Measurements from ENCODE around the gene TPT1. TPM values are rescaled to one million over a fixed set of nuclear protein-coding genes. Genes with fewer than 3 reads are reported as not detected.

Gene TPT1
- polyA plus RNA-seq, 1 of the 3 experiments (the other 2 are of a cell fraction) = 1,919 TPM

DNA sequence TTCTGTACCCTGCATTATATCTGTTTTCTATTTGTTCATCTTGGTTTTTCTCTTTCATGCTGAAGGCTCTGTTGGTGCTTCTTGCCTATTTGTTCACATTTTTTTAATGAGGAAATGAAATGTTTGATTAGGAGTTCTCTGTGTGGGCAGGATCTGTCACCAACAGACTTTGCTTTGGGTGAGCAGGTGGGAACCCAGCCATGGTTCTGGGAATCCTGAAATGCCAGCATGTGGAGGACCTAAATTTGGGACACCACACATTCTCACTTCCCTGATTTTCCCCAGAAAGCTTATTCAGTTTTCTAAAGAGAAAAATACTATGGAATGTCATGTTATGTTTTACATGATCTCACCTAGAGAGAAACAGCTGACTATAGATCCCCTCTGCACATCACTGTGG lies 34.0 kb downstream of the TPT1 start (continued):
- TF ChIP-seq IRF3 (IDR thresholded peaks at IDR 0.05; ENCODE audit: low read depth, low read length) (no peak), GABPA (IDR thresholded peaks at IDR 0.05; ENCODE audit: low read depth) (no peak), NRF1 (IDR thresholded peaks at IDR 0.05; ENCODE audit: low read depth, low read length) (no peak), EP300 (IDR thresholded peaks at IDR 0.05; ENCODE audit: borderline replicate concordance in 1 of 2, low read depth in 1 of 2, low read length in 1 of 2) (no peak), FOXJ3 (CRISPR knock-in tag; IDR thresholded peaks at IDR 0.05) (no peak), CHD2 (IDR thresholded peaks at IDR 0.05; ENCODE audit: low read length, partially characterized antibody) (no peak), YY1 (IDR thresholded peaks at IDR 0.05; ENCODE audit: low read depth) (no peak)

- no peaks in the 10 kb centered on the region for H3F3A ChIP-seq (replicated peaks; ENCODE audit: insufficient read depth)
- H3K4me3 ChIP-seq (ENCODE audit: low read depth in 2 of 2, low read length in 1 of 2) = no peak overlapping the region
- no peak overlapping the region for H2AFZ ChIP-seq (ENCODE audit: low read depth)
- H3K79me2 ChIP-seq (ENCODE audit: insufficient read depth) = no peaks in the 10 kb centered on the region
- DNase-seq = no peak
- no peaks in the 10 kb centered on the region for H3K9me2 ChIP-seq
- no peak overlapping the region for H3K9ac ChIP-seq
- H3K4me2 ChIP-seq = no peak overlapping the region
- no peaks in the 10 kb centered on the region for H3K9me3 ChIP-seq
- 91% methylated on average over 5 of the region's 5 CpGs for WGBS (ENCODE audit: low lambda C conversion rate)
- no peaks in the 10 kb centered on the region for H3K27me3 ChIP-seq (ENCODE audit: insufficient read depth)
- CTCF ChIA-PET = interaction anchor here (4.2 kb wide), 1 partner anchor 258 kb away, joined by 34 read pairs; no protein-coding TSS in a partner anchor
- POLR2A ChIA-PET = no interaction called here
- no peak overlapping the region for H3K27ac ChIP-seq (ENCODE audit: low read depth in 2 of 2, low read length in 1 of 2)
- H3K4me1 ChIP-seq (ENCODE audit: control insufficient read depth in 1 of 2, insufficient read depth in 2 of 2, low read depth in 1 of 2, low read length in 1 of 2) = peaks cover 0 to 3% of the 10 kb centered on the region in 2 experiments; a peak in 1 of 4 replicates
- H3K36me3 ChIP-seq (replicated peaks in 1 of 2; ENCODE audit: control insufficient read depth in 1 of 2, insufficient read depth in 2 of 2, low read length in 1 of 2) = no peaks in the 10 kb centered on the region
- no peak for TF ChIP-seq TCF12 (IDR thresholded peaks at IDR 0.05)
- no peak for TF ChIP-seq RFX5 (IDR thresholded peaks at IDR 0.05; ENCODE audit: low read length)
- no peak for TF ChIP-seq FOXM1 (IDR thresholded peaks at IDR 0.05; ENCODE audit: low read depth)
- TF ChIP-seq RCOR1 (IDR thresholded peaks at IDR 0.05; ENCODE audit: low read length) = no peak
- H4K20me1 ChIP-seq (ENCODE audit: insufficient read depth) = no peaks in the 10 kb centered on the region
Observed at GRCh38 chr13:45305079-45305478, 35.9 kb downstream of the TPT1 start.

- Histone ChIP-seq H3K27ac (ENCODE audit: low read depth in 2 of 2, low read length in 1 of 2) (no peak overlapping the region), H3K4me2 (no peak overlapping the region), H2AFZ (ENCODE audit: low read depth) (no peak overlapping the region), H3K9me2 (no peaks in the 10 kb centered on the region), H3K4me3 (ENCODE audit: low read depth in 2 of 2, low read length in 1 of 2) (no peak overlapping the region), H3K27me3 (ENCODE audit: insufficient read depth) (no peaks in the 10 kb centered on the region), H3K9me3 (no peaks in the 10 kb centered on the region), H4K20me1 (ENCODE audit: insufficient read depth) (no peaks in the 10 kb centered on the region), H3K9ac (no peak overlapping the region), H3K4me1 (ENCODE audit: control insufficient read depth in 1 of 2, insufficient read depth in 2 of 2, low read depth in 1 of 2, low read length in 1 of 2) (no peaks in the 10 kb centered on the region; a peak in 1 of 4 replicates), H3K36me3 (replicated peaks in 1 of 2; ENCODE audit: control insufficient read depth in 1 of 2, insufficient read depth in 2 of 2, low read length in 1 of 2) (no peaks in the 10 kb centered on the region), H3F3A (replicated peaks; ENCODE audit: insufficient read depth) (no peaks in the 10 kb centered on the region), H3K79me2 (ENCODE audit: insufficient read depth) (no peaks in the 10 kb centered on the region)
- CTCF ChIA-PET = interaction anchor here (0.5 to 4.2 kb wide), 4 partner anchors 17 to 257 kb away, joined by 3 to 34 read pairs (median 6); no protein-coding TSS in a partner anchor
- WGBS (ENCODE audit: low lambda C conversion rate) = 86% methylated on average over 5 of the region's 5 CpGs
- POLR2A ChIA-PET = no interaction called here
- no peak for DNase-seq
- no peak for TF ChIP-seq POLR2AphosphoS5 (IDR thresholded peaks at IDR 0.05; ENCODE audit: low read depth, low read length)
- TF ChIP-seq GATA2 (CRISPR knock-in tag; IDR thresholded peaks at IDR 0.05) = no peak
- TF ChIP-seq RFX5 (IDR thresholded peaks at IDR 0.05; ENCODE audit: low read length) = no peak
- TF ChIP-seq, protein P1, sequence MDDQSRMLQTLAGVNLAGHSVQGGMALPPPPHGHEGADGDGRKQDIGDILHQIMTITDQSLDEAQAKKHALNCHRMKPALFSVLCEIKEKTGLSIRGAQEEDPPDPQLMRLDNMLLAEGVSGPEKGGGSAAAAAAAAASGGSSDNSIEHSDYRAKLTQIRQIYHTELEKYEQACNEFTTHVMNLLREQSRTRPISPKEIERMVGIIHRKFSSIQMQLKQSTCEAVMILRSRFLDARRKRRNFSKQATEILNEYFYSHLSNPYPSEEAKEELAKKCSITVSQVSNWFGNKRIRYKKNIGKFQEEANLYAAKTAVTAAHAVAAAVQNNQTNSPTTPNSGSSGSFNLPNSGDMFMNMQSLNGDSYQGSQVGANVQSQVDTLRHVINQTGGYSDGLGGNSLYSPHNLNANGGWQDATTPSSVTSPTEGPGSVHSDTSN (IDR thresholded peaks at IDR 0.05) = no peak
- no peak for TF ChIP-seq CHD2 (IDR thresholded peaks at IDR 0.05; ENCODE audit: low read length, partially characterized antibody)
- no peak for TF ChIP-seq YY1 (IDR thresholded peaks at IDR 0.05; ENCODE audit: low read depth)
- no peak for TF ChIP-seq NFIC (IDR thresholded peaks at IDR 0.05; ENCODE audit: borderline replicate concordance)
- TF ChIP-seq RXRA (IDR thresholded peaks at IDR 0.05; ENCODE audit: borderline replicate concordance, low read depth) = no peak
- no peak for TF ChIP-seq MXI1 (IDR thresholded peaks at IDR 0.05; ENCODE audit: low read depth, low read length)
- TF ChIP-seq, protein P2, sequence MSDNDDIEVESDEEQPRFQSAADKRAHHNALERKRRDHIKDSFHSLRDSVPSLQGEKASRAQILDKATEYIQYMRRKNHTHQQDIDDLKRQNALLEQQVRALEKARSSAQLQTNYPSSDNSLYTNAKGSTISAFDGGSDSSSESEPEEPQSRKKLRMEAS (IDR thresholded peaks at IDR 0.05; ENCODE audit: low read depth) = no peak
- TF ChIP-seq ZBTB33 (IDR thresholded peaks at IDR 0.05; ENCODE audit: borderline replicate concordance, low read depth) = no peak
Observed at GRCh38 chr13:45303866-45304265, 37.1 kb downstream of the TPT1 start.
